ENCODE data around the gene PLEKHA6. TPM values are rescaled to one million over a fixed set of nuclear protein-coding genes. Genes with fewer than 3 reads are reported as not detected.

PLEKHA6 gene
- total and polyA plus RNA-seq, 2 of the 4 experiments (the other 2 are of a cell fraction), result 8.2 to 19.9 TPM

- Histone ChIP-seq H3K27ac (ENCODE audit: insufficient read depth, low read length) (no peak overlapping the region), H3K4me1 (ENCODE audit: control insufficient read depth, insufficient read depth, low read length) (peaks cover 50% of the 10 kb centered on the region), H3K27me3 (ENCODE audit: control insufficient read depth, insufficient read depth, low read length) (no peaks in the 10 kb centered on the region), H2BK15ac (ENCODE audit: low read depth, low read length) (peak overlapping the region; percentile 21; the same call in 2 of the 3 replicates), H3K4ac (ENCODE audit: low read depth, low read length) (peak overlapping the region; percentile 53), H3K9me3 (ENCODE audit: control insufficient read depth, insufficient read depth, low read length) (no peaks in the 10 kb centered on the region), H4K5ac (ENCODE audit: low read depth, low read length) (no peak overlapping the region), H3K4me3 (ENCODE audit: insufficient read depth, low read depth, low read length) (no peak overlapping the region), H3K56ac (ENCODE audit: extremely low read depth, insufficient read depth, low read length) (no peak overlapping the region), H3K79me1 (ENCODE audit: low read depth in 1 of 2, low read length in 2 of 2) (no peaks in the 10 kb centered on the region), H2BK5ac (ENCODE audit: low read depth, low read length, poor library complexity, severe bottlenecking) (no peak overlapping the region), H3K23ac (ENCODE audit: low read depth, low read length) (no peak overlapping the region), H4K91ac (ENCODE audit: insufficient read depth, low read depth, low read length) (peak overlapping the region; percentile 21; the same call in 1 of the 2 replicates), H3K4me2 (ENCODE audit: low read depth, low read length) (no peak overlapping the region), H2AFZ (replicated peaks; ENCODE audit: low read length, poor library complexity) (no peak overlapping the region), H3K9ac (ENCODE audit: low read depth, low read length) (no peak overlapping the region), H4K8ac (ENCODE audit: low read depth in 2 of 2, low read length in 2 of 2) (peak overlapping the region in 1 of 2 experiments; percentile 9; a peak in 1 of 4 replicates), H2BK120ac (ENCODE audit: low read depth, low read length) (peak overlapping the region; percentile 34), H3K14ac (replicated peaks; ENCODE audit: low read depth, low read length) (0 out of 2 replicates have a peak overlapping the region, but pooled peaks have one; percentile 52), H2AK9ac (replicated peaks; ENCODE audit: low read depth, low read length, poor library complexity) (peak overlapping the region; percentile 31), H3K18ac (ENCODE audit: low read depth, low read length) (peak overlapping the region; percentile 7; the same call in 1 of the 2 replicates), H2BK20ac (ENCODE audit: low read depth, low read length) (peak overlapping the region; percentile 62; the same call in 1 of the 2 replicates), H3K9me1 (ENCODE audit: insufficient read depth, low read length) (peaks cover 20% of the 10 kb centered on the region; the same call in 1 of the 2 replicates), H2AK5ac (ENCODE audit: low read depth, low read length) (peak overlapping the region; percentile 27; the same call in 1 of the 2 replicates), H3K36me3 (ENCODE audit: control insufficient read depth, insufficient read depth, low read length) (no peaks in the 10 kb centered on the region), H4K20me1 (ENCODE audit: insufficient read depth, low read length) (no peaks in the 10 kb centered on the region)
- ATAC-seq (ENCODE audit: low read depth), result no peak
- intact Hi-C loops (cut with micrococcal nuclease) (no loop called here), in situ Hi-C loops (cut with MboI; ENCODE audit: low sequenced_read_pairs) (no loop called here), dilution Hi-C loops (cut with HindIII; ENCODE audit: low sequenced_read_pairs, unreplicated experiment) (no loop called here)
- BruUV-seq (replicated peaks), result no TSS peak
- DNase-seq, result no peak
- ChIA-PET POLR2A (ENCODE audit: unreplicated experiment) (no interaction called here), CTCF (interaction anchor here (0.9 kb wide), 1 partner anchor 22 kb away, joined by 3 read pairs; no protein-coding TSS in a partner anchor)
- no peak for TF ChIP-seq SMC3 (IDR thresholded peaks at IDR 0.05; ENCODE audit: low read depth, low read length)
- TF ChIP-seq NFE2L2 (IDR thresholded peaks at IDR 0.05; ENCODE audit: low read depth, low read length), result no peak
- no peak for TF ChIP-seq RAD21 (IDR thresholded peaks at IDR 0.05; ENCODE audit: low read length)
- TF ChIP-seq POLR2A (IDR thresholded peaks at IDR 0.05; ENCODE audit: low read depth, low read length), result no peak
- no peak for TF ChIP-seq RCOR1 (IDR thresholded peaks at IDR 0.05; ENCODE audit: insufficient replicate concordance, low read length)
- TF ChIP-seq USF2 (IDR thresholded peaks at IDR 0.05; ENCODE audit: low read depth, low read length), result no peak
- no peak for TF ChIP-seq MAZ (IDR thresholded peaks at IDR 0.05; ENCODE audit: borderline replicate concordance, low read depth, low read length)
- TF ChIP-seq CEBPB (IDR thresholded peaks at IDR 0.05; ENCODE audit: low read depth, low read length), result no peak
- no peak for TF ChIP-seq FOS (IDR thresholded peaks at IDR 0.05; ENCODE audit: low read depth, low read length)
- no peak for TF ChIP-seq RFX5 (IDR thresholded peaks at IDR 0.05; ENCODE audit: low read depth, low read length)
- no peak for TF ChIP-seq BHLHE40 (IDR thresholded peaks at IDR 0.05; ENCODE audit: low read depth, low read length)
- TF ChIP-seq CTCF (conservative IDR thresholded peaks at IDR 0.05; ENCODE audit: low read depth, low read length), result no peak
- no peak for TF ChIP-seq MAFK (IDR thresholded peaks at IDR 0.05; ENCODE audit: low read depth, low read length)
- WGBS, 2 experiments (ENCODE audit: extremely low coverage in 2 of 2, insufficient read length in 1 of 2), result no CpG with 5 or more reads among the region's 3 CpGs
Measured at GRCh38 chr1:204337036-204337429, 22.7 kb downstream of the PLEKHA6 start.

Measured in IMR-90 (cell line).